HepG2 (cell line): ENCODE measurements around the gene CYSRT1. TPM values are rescaled to one million over a fixed set of nuclear protein-coding genes. Genes with fewer than 3 reads are reported as not detected.

Experiments
- ARHGAP35 ChIP-seq: sonication (generic); formaldehyde crosslinking; IDR thresholded peaks from 2 replicates; pipeline ENCODE4 v1.9.0; 2022; ENCODE audit warnings: mild to moderate bottlenecking, inconsistent platforms, moderate library complexity, missing genetic modification reagents, borderline replicate concordance
- CBX2 ChIP-seq, 2 experiments: fragments of 200-600 bp in 1 of 2; sonication (generic); formaldehyde crosslinking in 1 of 2; IDR thresholded peaks; 2 replicates each; pipeline versions ENCODE4 v1.7.0 to v1.8.1; 2018 to 2022; ENCODE audit warnings: low read depth in 2 of 2, low read length in 1 of 2, mild to moderate bottlenecking in 1 of 2, missing genetic modification reagents in 1 of 2
- NONO ChIP-seq, 2 experiments: fragments of 450-650 bp in 1 of 2; sonication (generic) in 1 of 2; formaldehyde crosslinking in 1 of 2; IDR thresholded peaks in 1 of 2; conservative IDR thresholded peaks in 1 of 2; 2 replicates each; pipeline versions ENCODE4 v1.6.1 to v1.8.0; 2017 to 2022; ENCODE audit warnings: mild to moderate bottlenecking in 1 of 2, missing genetic modification reagents in 1 of 2, moderate library complexity in 1 of 2
- TBX2 ChIP-seq: sonication (generic); formaldehyde crosslinking; IDR thresholded peaks from 2 replicates; pipeline ENCODE4 v1.5.0; 2020; ENCODE audit warnings: missing genetic modification reagents, mild to moderate bottlenecking, borderline replicate concordance
- ZNF317 ChIP-seq: sonication (generic); formaldehyde crosslinking; IDR thresholded peaks from 2 replicates; pipeline ENCODE4 v1.5.0; 2020; ENCODE audit warnings: mild to moderate bottlenecking, missing genetic modification reagents
- ZNF569 ChIP-seq: sonication (generic); formaldehyde crosslinking; IDR thresholded peaks from 2 replicates; pipeline ENCODE4 v1.5.0; 2020; ENCODE audit warnings: mild to moderate bottlenecking, missing genetic modification reagents, moderate library complexity, borderline replicate concordance
- ZNF766 ChIP-seq: sonication (generic); formaldehyde crosslinking; IDR thresholded peaks from 2 replicates; pipeline ENCODE4 v1.5.0; 2020; ENCODE audit warnings: missing genetic modification reagents, borderline replicate concordance
- polyA plus RNA-seq, 8 experiments: library from polyadenylated mRNA; depleted of rRNA in 3 of 8; stranded (reverse) in 7 of 8; unstranded in 1 of 8; fragments of >200 nt; fragmentation: Illumina TruSeq in 4 of 8; extraction: Trizol in 4 of 8; gene quantifications; 2 replicates each; pipeline versions ENCODE4 v1.2.1 to v1.2.3, GENCODE V29; 2011 to 2016; ENCODE audit warnings: low read depth in 4 of 8, missing spikeins in 1 of 8, mixed read lengths in 1 of 8; ENCODE audit not compliant: insufficient read depth in 1 of 8
- total RNA-seq, 5 experiments: library from RNA; depleted of rRNA; stranded (reverse); fragments of >200 nt; fragmentation: Illumina TruSeq; extraction: Trizol; gene quantifications; 2 replicates each; pipeline ENCODE4 v1.2.3, GENCODE V29; 2016; ENCODE audit warnings: low read depth in 1 of 5
- TF ChIP-seq, protein P1 (sequence below): sonication (generic); formaldehyde crosslinking; IDR thresholded peaks from 2 replicates; pipeline ENCODE4 v1.4.0; 2020; ENCODE audit warnings: missing genetic modification reagents, borderline replicate concordance
- TF ChIP-seq, protein P2 (sequence below): sonication (generic); formaldehyde crosslinking; IDR thresholded peaks from one replicate; pipeline ENCODE4 v1.5.1; 2020; ENCODE audit warnings: mild to moderate bottlenecking, missing genetic modification reagents; ENCODE audit errors: not compliant biosample characterization
- TF ChIP-seq, protein P3 (sequence below): sonication (generic); formaldehyde crosslinking; IDR thresholded peaks from 2 replicates; pipeline ENCODE4 v1.8.0; 2022; ENCODE audit warnings: mild to moderate bottlenecking, missing genetic modification reagents, moderate library complexity
- TF ChIP-seq, protein P4 (sequence below): fragments of 450-650 bp; IDR thresholded peaks from 2 replicates; pipeline ENCODE4 v1.6.1; 2016

CYSRT1 gene
- total and polyA plus RNA-seq, 2 of the 13 experiments (the other 11 are each of a cell fraction or from before 2014, with no cell fraction given): 1.5 to 2.1 TPM

DNA sequence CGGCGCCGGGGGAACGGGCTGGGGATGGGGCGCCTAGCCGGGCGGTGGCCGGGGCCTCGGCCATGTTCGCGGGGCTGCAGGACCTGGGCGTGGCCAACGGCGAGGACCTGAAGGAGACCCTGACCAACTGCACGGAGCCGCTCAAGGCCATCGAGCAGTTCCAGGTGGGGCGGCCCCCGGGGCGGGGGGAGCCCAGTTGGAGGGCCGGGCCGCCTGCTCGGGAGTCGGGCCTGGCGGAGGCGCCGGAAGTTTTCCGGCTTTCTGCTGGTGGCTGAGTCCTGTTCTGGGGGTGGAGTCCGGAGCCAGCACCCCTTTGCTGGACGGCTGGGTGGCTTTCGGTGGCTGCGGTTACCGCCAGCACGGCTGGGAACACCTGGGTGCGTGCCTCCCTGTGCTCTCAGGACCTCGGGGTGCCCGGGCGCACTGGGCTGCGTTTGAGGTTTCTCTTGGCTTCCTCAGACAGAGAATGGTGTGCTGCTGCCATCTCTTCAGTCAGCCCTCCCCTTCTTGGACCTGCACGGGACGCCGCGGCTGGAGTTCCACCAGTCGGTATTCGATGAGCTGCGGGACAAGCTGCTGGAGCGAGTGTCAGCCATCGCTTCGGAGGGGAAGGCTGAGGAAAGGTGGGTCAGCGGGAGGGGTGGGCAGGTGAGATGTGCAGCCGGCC is 30.6 kb downstream of the CYSRT1 start (continued):
- TF ChIP-seq, protein P1, sequence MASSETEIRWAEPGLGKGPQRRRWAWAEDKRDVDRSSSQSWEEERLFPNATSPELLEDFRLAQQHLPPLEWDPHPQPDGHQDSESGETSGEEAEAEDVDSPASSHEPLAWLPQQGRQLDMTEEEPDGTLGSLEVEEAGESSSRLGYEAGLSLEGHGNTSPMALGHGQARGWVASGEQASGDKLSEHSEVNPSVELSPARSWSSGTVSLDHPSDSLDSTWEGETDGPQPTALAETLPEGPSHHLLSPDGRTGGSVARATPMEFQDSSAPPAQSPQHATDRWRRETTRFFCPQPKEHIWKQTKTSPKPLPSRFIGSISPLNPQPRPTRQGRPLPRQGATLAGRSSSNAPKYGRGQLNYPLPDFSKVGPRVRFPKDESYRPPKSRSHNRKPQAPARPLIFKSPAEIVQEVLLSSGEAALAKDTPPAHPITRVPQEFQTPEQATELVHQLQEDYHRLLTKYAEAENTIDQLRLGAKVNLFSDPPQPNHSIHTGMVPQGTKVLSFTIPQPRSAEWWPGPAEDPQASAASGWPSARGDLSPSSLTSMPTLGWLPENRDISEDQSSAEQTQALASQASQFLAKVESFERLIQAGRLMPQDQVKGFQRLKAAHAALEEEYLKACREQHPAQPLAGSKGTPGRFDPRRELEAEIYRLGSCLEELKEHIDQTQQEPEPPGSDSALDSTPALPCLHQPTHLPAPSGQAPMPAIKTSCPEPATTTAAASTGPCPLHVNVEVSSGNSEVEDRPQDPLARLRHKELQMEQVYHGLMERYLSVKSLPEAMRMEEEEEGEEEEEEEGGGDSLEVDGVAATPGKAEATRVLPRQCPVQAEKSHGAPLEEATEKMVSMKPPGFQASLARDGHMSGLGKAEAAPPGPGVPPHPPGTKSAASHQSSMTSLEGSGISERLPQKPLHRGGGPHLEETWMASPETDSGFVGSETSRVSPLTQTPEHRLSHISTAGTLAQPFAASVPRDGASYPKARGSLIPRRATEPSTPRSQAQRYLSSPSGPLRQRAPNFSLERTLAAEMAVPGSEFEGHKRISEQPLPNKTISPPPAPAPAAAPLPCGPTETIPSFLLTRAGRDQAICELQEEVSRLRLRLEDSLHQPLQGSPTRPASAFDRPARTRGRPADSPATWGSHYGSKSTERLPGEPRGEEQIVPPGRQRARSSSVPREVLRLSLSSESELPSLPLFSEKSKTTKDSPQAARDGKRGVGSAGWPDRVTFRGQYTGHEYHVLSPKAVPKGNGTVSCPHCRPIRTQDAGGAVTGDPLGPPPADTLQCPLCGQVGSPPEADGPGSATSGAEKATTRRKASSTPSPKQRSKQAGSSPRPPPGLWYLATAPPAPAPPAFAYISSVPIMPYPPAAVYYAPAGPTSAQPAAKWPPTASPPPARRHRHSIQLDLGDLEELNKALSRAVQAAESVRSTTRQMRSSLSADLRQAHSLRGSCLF (CRISPR knock-in tag): no peak
- TF ChIP-seq TBX2 (CRISPR knock-in tag) (peak; percentile 30; the same call in 1 of the 2 replicates), ZNF317 (CRISPR knock-in tag) (no peak), ZNF569 (CRISPR knock-in tag) (no peak), ZNF766 (CRISPR knock-in tag) (no peak), ARHGAP35 (CRISPR knock-in tag) (no peak), CBX2 (IDR thresholded peaks at IDR 0.05; ENCODE audit: low read depth, low read length) (no peak), CBX2 (CRISPR knock-in tag; IDR thresholded peaks at IDR 0.05; ENCODE audit: low read depth) (no peak), NONO (IDR thresholded peaks at IDR 0.05) (no peak), NONO (CRISPR knock-in tag; conservative IDR thresholded peaks at IDR 0.05) (peak; percentile 2; the same call in 1 of the 2 replicates)
- TF ChIP-seq, protein P2, sequence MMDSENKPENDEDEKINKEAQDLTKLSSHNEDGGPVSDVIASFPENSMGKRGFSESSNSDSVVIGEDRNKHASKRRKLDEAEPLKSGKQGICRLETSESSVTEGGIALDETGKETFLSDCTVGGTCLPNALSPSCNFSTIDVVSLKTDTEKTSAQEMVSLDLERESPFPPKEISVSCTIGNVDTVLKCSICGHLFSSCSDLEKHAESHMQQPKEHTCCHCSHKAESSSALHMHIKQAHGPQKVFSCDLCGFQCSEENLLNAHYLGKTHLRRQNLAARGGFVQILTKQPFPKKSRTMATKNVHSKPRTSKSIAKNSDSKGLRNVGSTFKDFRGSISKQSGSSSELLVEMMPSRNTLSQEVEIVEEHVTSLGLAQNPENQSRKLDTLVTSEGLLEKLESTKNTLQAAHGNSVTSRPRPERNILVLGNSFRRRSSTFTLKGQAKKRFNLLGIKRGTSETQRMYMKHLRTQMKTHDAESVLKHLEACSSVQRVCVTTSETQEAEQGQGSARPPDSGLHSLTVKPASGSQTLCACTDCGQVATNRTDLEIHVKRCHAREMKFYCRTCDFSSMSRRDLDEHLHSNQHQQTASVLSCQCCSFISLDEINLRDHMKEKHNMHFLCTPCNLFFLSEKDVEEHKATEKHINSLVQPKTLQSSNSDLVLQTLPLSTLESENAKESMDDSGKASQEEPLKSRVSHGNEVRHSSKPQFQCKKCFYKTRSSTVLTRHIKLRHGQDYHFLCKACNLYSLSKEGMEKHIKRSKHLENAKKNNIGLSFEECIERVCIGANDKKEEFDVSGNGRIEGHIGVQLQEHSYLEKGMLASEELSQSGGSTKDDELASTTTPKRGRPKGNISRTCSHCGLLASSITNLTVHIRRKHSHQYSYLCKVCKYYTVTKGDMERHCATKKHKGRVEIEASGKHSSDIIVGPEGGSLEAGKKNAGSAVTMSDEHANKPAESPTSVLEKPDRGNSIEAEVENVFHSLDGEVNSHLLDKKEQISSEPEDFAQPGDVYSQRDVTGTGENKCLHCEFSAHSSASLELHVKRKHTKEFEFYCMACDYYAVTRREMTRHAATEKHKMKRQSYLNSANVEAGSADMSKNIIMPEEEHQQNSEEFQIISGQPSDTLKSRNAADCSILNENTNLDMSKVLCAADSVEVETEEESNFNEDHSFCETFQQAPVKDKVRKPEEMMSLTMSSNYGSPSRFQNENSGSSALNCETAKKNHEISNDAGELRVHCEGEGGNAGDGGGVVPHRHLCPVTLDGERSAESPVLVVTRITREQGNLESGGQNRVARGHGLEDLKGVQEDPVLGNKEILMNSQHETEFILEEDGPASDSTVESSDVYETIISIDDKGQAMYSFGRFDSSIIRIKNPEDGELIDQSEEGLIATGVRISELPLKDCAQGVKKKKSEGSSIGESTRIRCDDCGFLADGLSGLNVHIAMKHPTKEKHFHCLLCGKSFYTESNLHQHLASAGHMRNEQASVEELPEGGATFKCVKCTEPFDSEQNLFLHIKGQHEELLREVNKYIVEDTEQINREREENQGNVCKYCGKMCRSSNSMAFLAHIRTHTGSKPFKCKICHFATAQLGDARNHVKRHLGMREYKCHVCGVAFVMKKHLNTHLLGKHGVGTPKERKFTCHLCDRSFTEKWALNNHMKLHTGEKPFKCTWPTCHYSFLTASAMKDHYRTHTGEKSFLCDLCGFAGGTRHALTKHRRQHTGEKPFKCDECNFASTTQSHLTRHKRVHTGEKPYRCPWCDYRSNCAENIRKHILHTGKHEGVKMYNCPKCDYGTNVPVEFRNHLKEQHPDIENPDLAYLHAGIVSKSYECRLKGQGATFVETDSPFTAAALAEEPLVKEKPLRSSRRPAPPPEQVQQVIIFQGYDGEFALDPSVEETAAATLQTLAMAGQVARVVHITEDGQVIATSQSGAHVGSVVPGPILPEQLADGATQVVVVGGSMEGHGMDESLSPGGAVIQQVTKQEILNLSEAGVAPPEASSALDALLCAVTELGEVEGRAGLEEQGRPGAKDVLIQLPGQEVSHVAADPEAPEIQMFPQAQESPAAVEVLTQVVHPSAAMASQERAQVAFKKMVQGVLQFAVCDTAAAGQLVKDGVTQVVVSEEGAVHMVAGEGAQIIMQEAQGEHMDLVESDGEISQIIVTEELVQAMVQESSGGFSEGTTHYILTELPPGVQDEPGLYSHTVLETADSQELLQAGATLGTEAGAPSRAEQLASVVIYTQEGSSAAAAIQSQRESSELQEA (CRISPR knock-in tag): no peak
- TF ChIP-seq, protein P3, sequence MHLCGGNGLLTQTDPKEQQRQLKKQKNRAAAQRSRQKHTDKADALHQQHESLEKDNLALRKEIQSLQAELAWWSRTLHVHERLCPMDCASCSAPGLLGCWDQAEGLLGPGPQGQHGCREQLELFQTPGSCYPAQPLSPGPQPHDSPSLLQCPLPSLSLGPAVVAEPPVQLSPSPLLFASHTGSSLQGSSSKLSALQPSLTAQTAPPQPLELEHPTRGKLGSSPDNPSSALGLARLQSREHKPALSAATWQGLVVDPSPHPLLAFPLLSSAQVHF (CRISPR knock-in tag): 0 out of 2 replicates have a peak, but pooled peaks have one; percentile 4
- TF ChIP-seq, protein P4, sequence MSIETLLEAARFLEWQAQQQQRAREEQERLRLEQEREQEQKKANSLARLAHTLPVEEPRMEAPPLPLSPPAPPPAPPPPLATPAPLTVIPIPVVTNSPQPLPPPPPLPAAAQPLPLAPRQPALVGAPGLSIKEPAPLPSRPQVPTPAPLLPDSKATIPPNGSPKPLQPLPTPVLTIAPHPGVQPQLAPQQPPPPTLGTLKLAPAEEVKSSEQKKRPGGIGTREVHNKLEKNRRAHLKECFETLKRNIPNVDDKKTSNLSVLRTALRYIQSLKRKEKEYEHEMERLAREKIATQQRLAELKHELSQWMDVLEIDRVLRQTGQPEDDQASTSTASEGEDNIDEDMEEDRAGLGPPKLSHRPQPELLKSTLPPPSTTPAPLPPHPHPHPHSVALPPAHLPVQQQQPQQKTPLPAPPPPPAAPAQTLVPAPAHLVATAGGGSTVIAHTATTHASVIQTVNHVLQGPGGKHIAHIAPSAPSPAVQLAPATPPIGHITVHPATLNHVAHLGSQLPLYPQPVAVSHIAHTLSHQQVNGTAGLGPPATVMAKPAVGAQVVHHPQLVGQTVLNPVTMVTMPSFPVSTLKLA: no peak
